Measurements from ENCODE around the gene SCD. TPM values are rescaled to one million over a fixed set of nuclear protein-coding genes. Genes with fewer than 3 reads are reported as not detected.

Gene SCD
- total and polyA plus RNA-seq, 10 of the 15 experiments (the other 5 are each of a cell fraction or from before 2014, with no cell fraction given), result 68.7 to 279 (median 99.5) TPM

DNA sequence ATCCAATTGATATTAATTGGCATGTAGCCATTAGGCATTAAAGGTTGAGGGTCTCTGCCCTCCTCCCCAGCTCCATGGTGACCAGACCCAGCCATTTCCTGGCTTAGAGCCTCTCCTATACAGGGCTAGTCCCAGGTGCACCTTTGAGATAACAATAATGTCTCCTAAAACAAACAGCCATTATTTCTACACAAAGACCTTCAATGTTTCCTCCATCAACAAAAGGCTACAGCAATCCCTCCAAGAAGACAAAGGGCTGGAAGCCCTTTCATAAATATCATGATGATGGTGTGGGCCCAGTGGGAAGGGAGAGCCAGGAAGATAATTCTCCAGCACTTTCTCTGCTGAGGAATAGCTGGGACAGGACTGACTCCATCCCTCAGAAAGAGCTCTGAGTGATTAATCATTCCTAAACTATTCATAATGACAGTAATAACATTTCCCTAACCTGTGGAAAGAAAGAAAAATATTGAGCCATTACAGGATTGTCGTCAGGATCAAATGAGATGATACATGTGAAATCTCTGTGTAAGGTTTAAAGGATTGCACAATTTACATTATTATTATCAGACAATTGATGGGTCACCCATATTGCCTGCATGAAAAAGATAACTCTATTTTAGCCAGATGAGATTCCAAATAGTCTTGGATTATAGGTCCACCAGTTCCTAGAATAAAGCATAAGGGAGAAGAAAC, 27.2 kb upstream of the SCD start (continued):
- TF ChIP-seq ZNF592 (IDR thresholded peaks at IDR 0.05), result no peak
- TF ChIP-seq SMARCA5 (IDR thresholded peaks at IDR 0.05), result no peak
- no peak for TF ChIP-seq CBX5 (IDR thresholded peaks at IDR 0.05; ENCODE audit: low read depth)
- TF ChIP-seq ZNF24 (IDR thresholded peaks at IDR 0.05), result no peak

GRCh38 chr10:100325158-100325557, 21.9 kb upstream of the SCD start:
- Histone ChIP-seq H3K4me2 (ENCODE audit: control insufficient read depth, insufficient read depth) (no peak overlapping the region), H4K20me1 (ENCODE audit: control insufficient read depth, insufficient read depth) (no peaks in the 10 kb centered on the region), H3K9me3 (replicated peaks; ENCODE audit: control insufficient read depth, insufficient read depth, low read length) (no peaks in the 10 kb centered on the region), H3K79me2 (ENCODE audit: control insufficient read depth, insufficient read depth, low read length) (no peaks in the 10 kb centered on the region), H3K27ac (ENCODE audit: control insufficient read depth, insufficient read depth) (no peak overlapping the region), H3K9ac (ENCODE audit: control insufficient read depth, insufficient read depth, low read length) (no peak overlapping the region), H3K27me3 (replicated peaks in 1 of 2; ENCODE audit: control insufficient read depth in 2 of 2, insufficient read depth in 2 of 2, low read length in 1 of 2) (no peaks in the 10 kb centered on the region), H3K36me3 (ENCODE audit: control insufficient read depth in 2 of 2, insufficient read depth in 2 of 2, low read length in 1 of 2) (no peaks in the 10 kb centered on the region), H2AFZ (ENCODE audit: control insufficient read depth, low read depth, low read length) (no peak overlapping the region), H3K4me1 (ENCODE audit: control insufficient read depth, insufficient read depth, low read length) (peaks cover 15% of the 10 kb centered on the region), H3K4me3 (no peak overlapping the region)
- 51% methylated on average over 7 of the region's 7 CpGs for WGBS (ENCODE audit: insufficient coverage, insufficient replicate concordance, low lambda C conversion rate, missing lambda C conversion rate)
- intact Hi-C loops (cut with micrococcal nuclease; ENCODE audit: unreplicated experiment), result no loop called here
- in situ Hi-C loops (cut with MboI), result no loop called here
- no peak for ATAC-seq
- no peak for DNase-seq (ENCODE audit: low read depth, low spot score)
- TF ChIP-seq KAT2A (conservative IDR thresholded peaks at IDR 0.05; ENCODE audit: control insufficient read depth, low read depth, low read length) (no peak), SP1 (IDR thresholded peaks at IDR 0.05; ENCODE audit: low read depth, low read length) (no peak)
- TF ChIP-seq, protein P1, sequence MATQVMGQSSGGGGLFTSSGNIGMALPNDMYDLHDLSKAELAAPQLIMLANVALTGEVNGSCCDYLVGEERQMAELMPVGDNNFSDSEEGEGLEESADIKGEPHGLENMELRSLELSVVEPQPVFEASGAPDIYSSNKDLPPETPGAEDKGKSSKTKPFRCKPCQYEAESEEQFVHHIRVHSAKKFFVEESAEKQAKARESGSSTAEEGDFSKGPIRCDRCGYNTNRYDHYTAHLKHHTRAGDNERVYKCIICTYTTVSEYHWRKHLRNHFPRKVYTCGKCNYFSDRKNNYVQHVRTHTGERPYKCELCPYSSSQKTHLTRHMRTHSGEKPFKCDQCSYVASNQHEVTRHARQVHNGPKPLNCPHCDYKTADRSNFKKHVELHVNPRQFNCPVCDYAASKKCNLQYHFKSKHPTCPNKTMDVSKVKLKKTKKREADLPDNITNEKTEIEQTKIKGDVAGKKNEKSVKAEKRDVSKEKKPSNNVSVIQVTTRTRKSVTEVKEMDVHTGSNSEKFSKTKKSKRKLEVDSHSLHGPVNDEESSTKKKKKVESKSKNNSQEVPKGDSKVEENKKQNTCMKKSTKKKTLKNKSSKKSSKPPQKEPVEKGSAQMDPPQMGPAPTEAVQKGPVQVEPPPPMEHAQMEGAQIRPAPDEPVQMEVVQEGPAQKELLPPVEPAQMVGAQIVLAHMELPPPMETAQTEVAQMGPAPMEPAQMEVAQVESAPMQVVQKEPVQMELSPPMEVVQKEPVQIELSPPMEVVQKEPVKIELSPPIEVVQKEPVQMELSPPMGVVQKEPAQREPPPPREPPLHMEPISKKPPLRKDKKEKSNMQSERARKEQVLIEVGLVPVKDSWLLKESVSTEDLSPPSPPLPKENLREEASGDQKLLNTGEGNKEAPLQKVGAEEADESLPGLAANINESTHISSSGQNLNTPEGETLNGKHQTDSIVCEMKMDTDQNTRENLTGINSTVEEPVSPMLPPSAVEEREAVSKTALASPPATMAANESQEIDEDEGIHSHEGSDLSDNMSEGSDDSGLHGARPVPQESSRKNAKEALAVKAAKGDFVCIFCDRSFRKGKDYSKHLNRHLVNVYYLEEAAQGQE (IDR thresholded peaks at IDR 0.05; ENCODE audit: low read depth, low read length), result peak; percentile 84
- ChIA-PET POLR2A (interaction anchor here (3.9 kb wide), 1 partner anchor 21 kb away, joined by 32 read pairs; the partner anchor contains the start of gene SCD), RAD21 (ENCODE audit: unreplicated experiment) (interaction anchor here (1.6 kb wide), 1 partner anchor 193 kb away, joined by 5 read pairs; no protein-coding TSS in a partner anchor), SMC1A (ENCODE audit: uncharacterized antibody, unreplicated experiment) (interaction anchor here (1.4 to 2.5 kb wide), 2 partner anchors 14 to 193 kb away, joined by 3 to 6 read pairs; no protein-coding TSS in a partner anchor), CTCF (interaction anchor here (5.8 kb wide), 1 partner anchor 15 kb away, joined by 84 read pairs; no protein-coding TSS in a partner anchor)
- no TSS peak for BruUV-seq (replicated peaks)
- no peak for FAIRE-seq

All from GM12878 (cell line).